Pancreas (tissue), 10 donors: ENCODE data around the gene FEZ2. TPM values are rescaled to one million over a fixed set of nuclear protein-coding genes. Genes with fewer than 3 reads are reported as not detected.

Source experiments
- ATAC-seq, 4 donors: fragments of 200-7000 bp; cut with Tn5 transposase; one replicate each; pipeline versions ENCODE4 v1.8.0 to v1.9.1; 2020; ENCODE audit warnings: mild to moderate bottlenecking in 4 of 4, moderate library complexity in 4 of 4
- DNase-seq, 6 donors: peaks; one replicate each; pipeline ENCODE4 v3.0.0-alpha.2; 2020
- FAIRE-seq: peaks from 2 replicates; lab custom pipeline; 2012; peaks lifted over from hg19 to GRCh38; lab: Jason Lieb, UNC
- H3K27ac ChIP-seq, 4 donors: fragments of 200-600 bp; sonication (generic); 1 replicate in 3 of 4; 2 replicates in 1 of 4; pipeline versions ENCODE4 v1.5.0 to v1.8.0; 2020
- H3K27me3 ChIP-seq, 4 donors: fragments of 200-600 bp; one replicate each; pipeline ENCODE4 v1.8.0; 2021
- H3K36me3 ChIP-seq, 3 donors: fragments of 200-600 bp; sonication (generic) in 1 of 3; one replicate each; pipeline versions ENCODE4 v1.5.0 to v1.8.0; 2020 to 2021
- H3K4me1 ChIP-seq, 3 donors: fragments of 200-600 bp; one replicate each; pipeline ENCODE4 v1.8.0; 2021
- H3K4me3 ChIP-seq, 4 donors: fragments of 200-600 bp; sonication (generic) in 2 of 4; one replicate each; pipeline versions ENCODE4 v1.5.0 to v1.8.0; 2020 to 2021
- H3K9me3 ChIP-seq, 4 donors: fragments of 200-600 bp; one replicate each; pipeline ENCODE4 v1.8.0; 2021
- CTCF ChIP-seq, 4 donors: fragments of 200-600 bp; sonication (generic) in 3 of 4; IDR thresholded peaks; one replicate each; pipeline versions ENCODE4 v1.5.0 to v1.8.0; 2021; ENCODE audit warnings: antibody characterized with exemption in 4 of 4
- WGBS, 2 donors: extraction: QIAGEN DNeasy Blood & Tissue Kit; methylation state at CpG; one replicate each; pipeline ENCODE4 v1.1.7; 2013; 5-methylcytosine and 5-hydroxymethylcytosine counted together
- intact Hi-C, 3 donors: fragments of 100-400 bp; cut with DNase I; formaldehyde crosslinking; loops; one replicate each; pipeline versions ENCODE4 v1.11.1 to v1.14.2; 2022
- polyA plus RNA-seq, 2 donors: library from polyadenylated mRNA; stranded (reverse); fragments of 200-250 nt; gene quantifications; one replicate each; pipeline ENCODE4 v1.2.3, GENCODE V29; 2013
- total RNA-seq, 6 donors: library from RNA; stranded (reverse); fragmentation: NEBNext Ultra II Directional in 4 of 6; extraction: Animal tissue kit (Norgen Biotek cat#: 25700) in 4 of 6; gene quantifications; one replicate each; pipeline versions ENCODE4 v1.2.1 to v1.2.4, GENCODE V29; 2021 to 2023
- donor health status: healthy with polysubstance abuse.
- donor health status: DM: no; HTN: no; CAD: no; lungs with moderate emphysema.
- donor health status: DM: no; HTN: no; CAD: no.
- donor health status: control.
- donor health status: control.
- donor health status: Bipolar disorder and iron deficiency.
- donor health status: DM: yes; HTN: yes; CAD: no.
- donor health status: DM: no; HTN: no; CAD: no.
- donor health status: DM: no; HTN: no; CAD: no.
- donor health status: DM: yes; HTN: yes; CAD: no.

Gene FEZ2
- total and polyA plus RNA-seq, 8 donors = 7.0 to 18.2 (median 9.4) TPM

- WGBS, 2 donors = 69 to 75% methylated on average over 3 of the region's 3 CpGs
- intact Hi-C loops = no loop called here
- Histone ChIP-seq H3K27me3 (no peaks in the 10 kb centered on the region), H3K4me3 (no peak overlapping the region), H3K27ac (no peak overlapping the region), H3K9me3 (no peaks in the 10 kb centered on the region), H3K36me3 (peaks cover 0 to 8% (median 0%) of the 10 kb centered on the region in 3 donors), H3K4me1 (peaks cover 0 to 5% (median 0%) of the 10 kb centered on the region in 3 donors)
- FAIRE-seq (no peak), ATAC-seq (no peak), DNase-seq (no peak)
- TF ChIP-seq CTCF (IDR thresholded peaks at IDR 0.05) = no peak
These were observed 25.8 kb downstream of the FEZ2 start for GRCh38 chr2:36572054-36572718.

DNA sequence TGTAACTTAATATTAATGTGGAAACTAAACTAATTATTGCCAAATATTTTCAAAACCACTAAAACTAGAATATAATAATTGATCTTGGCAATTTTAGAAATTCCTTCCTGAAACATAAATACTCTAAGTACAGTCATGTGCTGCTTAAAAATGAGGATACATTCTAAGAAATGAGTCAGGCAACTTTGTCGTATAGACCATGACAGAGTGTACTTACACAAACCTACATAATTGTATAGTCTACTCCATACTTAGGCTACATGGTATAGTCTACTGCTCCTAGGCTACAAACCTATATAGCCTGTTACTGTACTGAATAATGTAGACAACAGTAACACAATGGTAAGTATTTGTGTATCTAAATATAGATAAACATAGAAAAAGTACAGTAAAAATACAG is 27.6 kb downstream of the FEZ2 start:
- H3K27me3 ChIP-seq = no peaks in the 10 kb centered on the region
- DNase-seq (no peak), FAIRE-seq (no peak), ATAC-seq (no peak)
- intact Hi-C loops = no loop called here
- no peak overlapping the region for H3K27ac ChIP-seq
- no peak for TF ChIP-seq CTCF (IDR thresholded peaks at IDR 0.05)
- H3K4me3 ChIP-seq = no peak overlapping the region
- WGBS, 2 donors = 82 to 92% methylated on average over 1 of the region's 1 CpG
- H3K4me1 ChIP-seq = peaks cover 0 to 5% (median 0%) of the 10 kb centered on the region in 3 donors
- no peaks in the 10 kb centered on the region for H3K9me3 ChIP-seq
- H3K36me3 ChIP-seq = no peaks in the 10 kb centered on the region

GRCh38 chr2:36569267-36569856 is 28.6 kb downstream of the FEZ2 start:
- Histone ChIP-seq H3K27me3 (no peaks in the 10 kb centered on the region), H3K27ac (peak overlapping the region in 2 of 4 donors; percentile 45 to 53), H3K36me3 (no peaks in the 10 kb centered on the region), H3K4me3 (no peak overlapping the region), H3K4me1 (peaks cover 0 to 5% (median 0%) of the 10 kb centered on the region in 3 donors), H3K9me3 (no peaks in the 10 kb centered on the region)
- TF ChIP-seq CTCF (IDR thresholded peaks at IDR 0.05) = no peak
- intact Hi-C loops = no loop called here
- FAIRE-seq = no peak
- no peak for DNase-seq
- 58 to 66% methylated on average over 3 of the region's 3 CpGs for WGBS, 2 donors
- peak in 1 of 4 donors; percentile 31 for ATAC-seq

- 54 to 66% methylated on average over 6 of the region's 6 CpGs for WGBS, 2 donors
- H3K36me3 ChIP-seq = no peaks in the 10 kb centered on the region
- H3K9me3 ChIP-seq = no peaks in the 10 kb centered on the region
- H3K27me3 ChIP-seq = no peaks in the 10 kb centered on the region
- peaks cover 0 to 5% (median 0%) of the 10 kb centered on the region in 3 donors for H3K4me1 ChIP-seq
- no peak for TF ChIP-seq CTCF (IDR thresholded peaks at IDR 0.05)
- ATAC-seq (peak in 2 of 4 donors; percentile 37 to 46), FAIRE-seq (no peak), DNase-seq (no peak)
- intact Hi-C loops = no loop called here
- no peak overlapping the region for H3K4me3 ChIP-seq
- peak overlapping the region in 2 of 4 donors; percentile 45 to 53 for H3K27ac ChIP-seq
These were observed 29.3 kb downstream of the FEZ2 start for GRCh38 chr2:36568516-36569246.
